ENCODE results near the gene FCHSD1. TPM values are rescaled to one million over a fixed set of nuclear protein-coding genes. Genes with fewer than 3 reads are reported as not detected.

The FCHSD1 gene
- total and polyA plus RNA-seq, 2 donors (not counting 3 experiments of a cell fraction or from before 2014, with no cell fraction given) = 35.1 to 37.0 TPM

GRCh38 chr5:141669520-141669919, 18.3 kb upstream of the FCHSD1 start:
- Histone ChIP-seq H4K20me1 (replicated peaks; ENCODE audit: control insufficient read depth, extremely low read depth, insufficient read depth, low read length) (no peaks in the 10 kb centered on the region), H3K9me3 (replicated peaks; ENCODE audit: control insufficient read depth, insufficient read depth, low read length) (no peaks in the 10 kb centered on the region), H3K9ac (replicated peaks; ENCODE audit: extremely low read depth, insufficient read depth, low read length) (no peak overlapping the region), H3K27me3 (ENCODE audit: control insufficient read depth in 2 of 2, insufficient read depth in 2 of 2, low read length in 2 of 2) (no peaks in the 10 kb centered on the region), H3K4me2 (ENCODE audit: insufficient read depth, low read length) (no peak overlapping the region), H3K79me2 (ENCODE audit: control insufficient read depth, insufficient read depth, low read length) (peaks cover 13% of the 10 kb centered on the region), H3K36me3 (ENCODE audit: control insufficient read depth in 2 of 2, extremely low read depth in 1 of 2, insufficient read depth in 2 of 2, low read length in 2 of 2) (peaks cover 22 to 57% of the 10 kb centered on the region in 2 experiments), H2AFZ (ENCODE audit: low read depth, low read length) (no peak overlapping the region), H3K9me1 (replicated peaks; ENCODE audit: control insufficient read depth, extremely low read depth, insufficient read depth, low read length) (no peaks in the 10 kb centered on the region), H3K4me1 (ENCODE audit: control insufficient read depth, extremely low read depth, insufficient read depth, low read length) (peaks cover 7% of the 10 kb centered on the region), H3K27ac (ENCODE audit: insufficient read depth, low read depth, low read length) (no peak overlapping the region), H3K4me3 (replicated peaks in 1 of 3; ENCODE audit: insufficient read depth in 1 of 3, low read depth in 1 of 3, low read length in 3 of 3) (no peak overlapping the region)
- DNase-seq (ENCODE audit: low read depth, low spot score) (no peak), FAIRE-seq (no peak)
- ChIA-PET CTCF (interaction anchor here (0.6 to 2.4 kb wide), 8 partner anchors 10 to 291 kb away, joined by 3 to 16 read pairs (median 4); no protein-coding TSS in a partner anchor), POLR2A (interaction anchor here (0.6 kb wide), 1 partner anchor 164 kb away, joined by 3 read pairs; no protein-coding TSS in a partner anchor)
- no TSS peak for BruUV-seq (replicated peaks)
- peak in 1 of 2 donors; percentile 4 for TF ChIP-seq CTCF (IDR thresholded peaks at IDR 0.05; ENCODE audit: extremely low read depth in 1 of 2, insufficient read depth in 1 of 2, low read depth in 1 of 2, low read length in 2 of 2)
- no peak for TF ChIP-seq POLR2AphosphoS5 (IDR thresholded peaks at IDR 0.05; ENCODE audit: insufficient read depth, low read depth, low read length)
- no peak for TF ChIP-seq GATA2 (IDR thresholded peaks at IDR 0.05; ENCODE audit: insufficient read depth, insufficient read length, low read depth, low read length)
- no peak for TF ChIP-seq MAX (IDR thresholded peaks at IDR 0.05; ENCODE audit: insufficient read depth, insufficient read length)
- TF ChIP-seq JUN (IDR thresholded peaks at IDR 0.05; ENCODE audit: borderline replicate concordance, insufficient read depth, insufficient read length, low read depth) = no peak
- TF ChIP-seq EZH2 (IDR thresholded peaks at IDR 0.05; ENCODE audit: borderline replicate concordance, low read depth, low read length, severe bottlenecking) = no peak
- TF ChIP-seq FOS (IDR thresholded peaks at IDR 0.05; ENCODE audit: borderline replicate concordance, insufficient read depth, low read length) = no peak
- peak; percentile 13 for TF ChIP-seq POLR2A (IDR thresholded peaks at IDR 0.05; ENCODE audit: low read depth, low read length)
- TF ChIP-seq MYC (IDR thresholded peaks at IDR 0.05; ENCODE audit: low read depth, low read length) = no peak
- dilution Hi-C loops (cut with MboI; ENCODE audit: extremely low pct_ligation_motif_present, low sequenced_read_pairs) = no loop called here
- intact Hi-C loops (cut with micrococcal nuclease) = no loop called here

Measured in endothelial cell of umbilical vein (primary cell).